LNCaP clone FGC (cell line): ENCODE measurements around the gene TNKS1BP1.
A peak's percentile ranks its signal among the peaks of the same experiment; 100 is the strongest.

Source experiments
- DNase-seq: peaks from one replicate; pipeline ENCODE4 v3.0.0-alpha.2; 2011; ENCODE audit warnings: low read depth
- H3K4me3 ChIP-seq: 2 replicates; pipeline ENCODE4 v1.5.1; 2011; ENCODE audit warnings: mild to moderate bottlenecking, low read depth, low read length, control low read depth
- TF ChIP-seq, protein P1 (sequence below): IDR thresholded peaks from 2 replicates; pipeline ENCODE4 v1.5.1; 2012; ENCODE audit warnings: mild to moderate bottlenecking; ENCODE audit not compliant: control insufficient read depth, insufficient read depth; ENCODE audit errors: extremely low read depth

The TNKS1BP1 gene

DNA sequence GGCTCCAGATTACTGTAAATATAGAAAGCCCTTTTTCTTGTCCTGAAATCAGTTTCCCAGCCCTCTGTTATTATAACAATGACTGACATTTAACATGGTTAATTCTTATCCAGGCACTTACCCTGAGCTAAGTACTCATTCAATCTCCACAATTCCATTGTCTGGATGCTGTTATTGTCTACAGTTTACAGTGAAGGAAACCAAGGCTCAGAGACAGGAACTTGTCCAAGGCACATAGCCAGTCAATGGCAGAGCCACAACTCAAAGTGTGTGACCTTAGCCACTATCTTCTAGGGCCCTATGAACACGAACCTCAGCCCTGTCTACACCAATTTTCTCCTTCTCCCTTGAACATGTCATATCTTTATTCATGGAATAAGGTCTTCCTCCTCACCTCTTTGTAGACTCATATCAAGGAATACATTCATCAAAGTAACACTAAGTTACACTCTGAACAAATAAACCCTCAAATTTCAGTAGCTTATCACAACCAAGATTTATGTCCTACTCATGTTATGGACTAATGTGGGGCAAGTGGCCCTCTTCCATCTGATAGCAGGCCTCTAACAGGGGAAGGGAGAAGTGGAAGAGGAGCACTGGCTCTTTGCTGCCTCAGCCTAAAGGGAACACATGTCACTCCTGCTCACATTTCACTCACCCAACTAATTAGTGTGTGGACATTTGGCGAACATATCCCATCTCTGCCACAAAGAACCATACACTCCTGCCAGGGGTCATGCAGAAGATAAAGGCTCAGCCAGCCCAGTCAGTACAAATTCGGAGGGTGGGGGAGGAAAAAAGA is 48.4 kb downstream of the TNKS1BP1 start:
- TF ChIP-seq, protein P1, sequence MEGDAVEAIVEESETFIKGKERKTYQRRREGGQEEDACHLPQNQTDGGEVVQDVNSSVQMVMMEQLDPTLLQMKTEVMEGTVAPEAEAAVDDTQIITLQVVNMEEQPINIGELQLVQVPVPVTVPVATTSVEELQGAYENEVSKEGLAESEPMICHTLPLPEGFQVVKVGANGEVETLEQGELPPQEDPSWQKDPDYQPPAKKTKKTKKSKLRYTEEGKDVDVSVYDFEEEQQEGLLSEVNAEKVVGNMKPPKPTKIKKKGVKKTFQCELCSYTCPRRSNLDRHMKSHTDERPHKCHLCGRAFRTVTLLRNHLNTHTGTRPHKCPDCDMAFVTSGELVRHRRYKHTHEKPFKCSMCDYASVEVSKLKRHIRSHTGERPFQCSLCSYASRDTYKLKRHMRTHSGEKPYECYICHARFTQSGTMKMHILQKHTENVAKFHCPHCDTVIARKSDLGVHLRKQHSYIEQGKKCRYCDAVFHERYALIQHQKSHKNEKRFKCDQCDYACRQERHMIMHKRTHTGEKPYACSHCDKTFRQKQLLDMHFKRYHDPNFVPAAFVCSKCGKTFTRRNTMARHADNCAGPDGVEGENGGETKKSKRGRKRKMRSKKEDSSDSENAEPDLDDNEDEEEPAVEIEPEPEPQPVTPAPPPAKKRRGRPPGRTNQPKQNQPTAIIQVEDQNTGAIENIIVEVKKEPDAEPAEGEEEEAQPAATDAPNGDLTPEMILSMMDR = no peak
- H3K4me3 ChIP-seq = no peak overlapping the region
- DNase-seq = no peak

DNA sequence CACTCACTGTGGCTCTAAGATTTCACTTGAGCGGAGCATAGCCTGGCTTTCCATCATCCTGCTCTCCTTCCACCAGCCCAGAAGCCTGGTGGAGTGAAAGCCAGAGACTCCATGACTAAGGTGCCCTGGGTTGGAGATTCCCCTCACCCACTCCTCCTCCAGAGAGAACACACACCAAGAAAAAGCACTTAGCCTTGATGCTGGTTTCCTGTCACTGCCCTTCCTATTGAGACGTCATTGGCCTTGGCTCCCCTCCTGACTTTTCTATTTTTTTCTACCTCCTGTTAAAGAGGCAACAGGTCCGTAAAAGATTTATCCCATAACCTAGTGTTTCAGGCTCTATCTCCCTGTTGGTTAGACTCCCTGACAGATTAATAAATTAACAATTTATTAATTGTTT is 49.2 kb downstream of the TNKS1BP1 start:
- no peak overlapping the region for H3K4me3 ChIP-seq
- no peak for DNase-seq
- TF ChIP-seq, protein P1 = no peak

DNA sequence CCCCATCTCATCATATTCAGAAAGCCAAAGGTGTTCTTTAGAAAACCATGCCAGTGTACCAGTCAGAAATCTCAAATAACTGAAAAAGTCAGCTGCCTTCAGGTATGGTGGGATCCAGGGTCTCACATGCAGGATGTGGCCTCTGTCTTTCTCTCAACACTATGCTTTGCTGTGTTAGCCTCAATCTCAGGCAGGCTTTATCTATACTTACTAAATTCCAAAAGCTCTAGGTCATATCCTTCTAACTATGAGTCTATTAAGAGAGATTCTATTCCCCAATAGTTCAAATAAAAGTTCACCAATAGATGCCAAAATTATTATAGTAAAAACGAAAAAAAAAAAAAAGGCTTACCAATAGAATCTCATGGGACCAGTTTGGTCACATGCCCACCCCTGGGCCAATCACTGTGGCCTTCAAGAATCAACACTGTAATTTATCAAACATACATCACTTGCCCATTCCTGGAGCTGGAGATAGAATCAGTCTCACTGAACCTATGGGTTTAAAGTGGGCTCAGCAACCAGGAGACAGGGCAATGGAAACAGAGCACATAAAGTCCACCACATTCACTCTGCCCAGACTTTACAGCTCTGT is 49.8 kb downstream of the TNKS1BP1 start:
- no peak for DNase-seq
- TF ChIP-seq, protein P1 = no peak
- H3K4me3 ChIP-seq = no peak overlapping the region

DNA sequence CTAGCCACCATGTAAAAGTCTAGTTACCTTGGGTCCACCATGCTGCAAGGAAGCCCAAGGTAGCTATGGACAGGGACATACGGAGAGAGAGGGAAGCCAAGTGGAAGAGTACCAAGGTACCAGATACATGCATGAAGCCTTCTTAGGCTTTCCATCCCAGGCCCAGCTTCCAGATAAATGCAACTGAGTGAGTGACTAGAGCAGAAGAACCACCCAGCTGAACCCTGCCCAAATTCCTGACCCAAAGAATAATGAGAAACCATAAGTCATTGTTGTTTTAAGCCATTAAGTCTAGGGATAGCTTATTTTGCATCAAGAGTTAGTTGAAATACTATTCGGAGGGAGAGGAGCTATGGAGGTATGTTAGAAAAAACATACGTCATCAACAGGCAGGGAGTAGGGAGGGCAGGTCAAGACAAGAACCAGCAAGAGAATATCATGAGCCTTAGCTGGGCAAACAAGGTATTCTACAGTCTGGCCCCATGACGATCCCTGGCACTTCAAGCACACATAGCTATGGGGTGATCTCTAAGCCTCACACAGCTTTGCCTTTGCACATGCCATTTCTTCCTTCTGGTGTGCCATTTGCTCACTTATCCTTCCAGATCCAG is 51.2 kb downstream of the TNKS1BP1 start:
- DNase-seq = no peak
- TF ChIP-seq, protein P1 = no peak
- H3K4me3 ChIP-seq = no peak overlapping the region

DNA sequence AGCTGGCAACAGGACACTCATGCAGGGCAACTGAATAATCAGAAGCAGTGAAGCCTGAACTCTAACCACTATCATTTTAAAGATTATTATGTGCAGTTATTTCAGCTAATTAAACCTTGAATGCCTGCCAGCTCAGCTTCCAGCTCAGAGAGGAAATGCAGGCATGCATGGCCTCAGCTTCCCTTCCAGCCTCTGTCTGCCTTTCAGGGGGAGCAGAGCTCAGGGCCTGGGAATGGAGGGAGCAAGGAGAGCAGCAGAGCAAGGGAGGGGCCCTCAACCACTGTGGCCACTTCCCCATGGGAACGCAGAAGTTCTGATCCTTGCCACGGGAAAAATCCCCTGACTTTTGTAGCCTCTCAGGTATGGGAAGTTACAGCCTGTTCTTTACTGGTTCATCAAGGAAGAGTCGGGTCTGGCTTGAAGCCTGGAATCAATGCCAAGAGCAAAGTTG is 55.2 kb downstream of the TNKS1BP1 start:
- TF ChIP-seq, protein P1 = no peak
- peak; percentile 36 for DNase-seq
- no peak overlapping the region for H3K4me3 ChIP-seq

DNA sequence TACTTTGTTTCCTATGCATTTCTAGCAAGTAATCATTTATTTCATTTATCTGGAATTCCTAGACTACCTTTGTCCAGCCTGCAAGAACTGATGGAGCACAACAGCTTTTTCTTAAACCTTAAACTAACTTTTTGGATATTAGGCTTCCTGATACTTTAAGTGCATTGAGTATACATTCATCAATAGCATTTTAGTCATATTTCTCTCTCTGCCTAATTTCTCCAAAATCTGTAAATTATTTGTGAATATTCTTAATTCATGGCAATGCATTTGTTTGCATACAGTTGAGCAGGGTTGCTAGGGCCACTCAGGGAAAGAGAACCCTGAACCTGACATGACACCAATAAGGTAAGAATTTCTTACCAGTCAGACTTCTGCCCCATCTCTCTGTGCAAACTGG is 58.6 kb downstream of the TNKS1BP1 start:
- no peak for DNase-seq
- H3K4me3 ChIP-seq = no peak overlapping the region
- TF ChIP-seq, protein P1 = no peak
